Neuron (in vitro differentiated cells): ENCODE results near the gene NLRP8.
"Not testable (repeated sequence)": the region's sequence is repeated elsewhere in the genome, so short reads cannot be mapped to it uniquely, and the experiment has no call there.

Source experiments
- H2AFZ ChIP-seq: one replicate; pipeline ENCODE4 v1.6.1; 2013; ENCODE audit warnings: low read depth, mild to moderate bottlenecking, inconsistent platforms, low read length, moderate library complexity
- H3K27me3 ChIP-seq: one replicate; pipeline ENCODE4 v1.6.1; 2013; ENCODE audit warnings: low read length; ENCODE audit not compliant: insufficient read depth
- H3K36me3 ChIP-seq: one replicate; pipeline ENCODE4 v1.6.1; 2013; ENCODE audit warnings: low read length; ENCODE audit not compliant: insufficient read depth
- H3K4me1 ChIP-seq: one replicate; pipeline ENCODE4 v1.6.1; 2013; ENCODE audit warnings: low read length; ENCODE audit not compliant: insufficient read depth
- H3K4me3 ChIP-seq: 2 replicates; pipeline ENCODE4 v1.5.1; 2013; ENCODE audit warnings: mild to moderate bottlenecking, low read length, moderate library complexity
- H3K9me3 ChIP-seq: one replicate; pipeline ENCODE4 v1.6.1; 2013; ENCODE audit warnings: low read length

The NLRP8 gene

DNA sequence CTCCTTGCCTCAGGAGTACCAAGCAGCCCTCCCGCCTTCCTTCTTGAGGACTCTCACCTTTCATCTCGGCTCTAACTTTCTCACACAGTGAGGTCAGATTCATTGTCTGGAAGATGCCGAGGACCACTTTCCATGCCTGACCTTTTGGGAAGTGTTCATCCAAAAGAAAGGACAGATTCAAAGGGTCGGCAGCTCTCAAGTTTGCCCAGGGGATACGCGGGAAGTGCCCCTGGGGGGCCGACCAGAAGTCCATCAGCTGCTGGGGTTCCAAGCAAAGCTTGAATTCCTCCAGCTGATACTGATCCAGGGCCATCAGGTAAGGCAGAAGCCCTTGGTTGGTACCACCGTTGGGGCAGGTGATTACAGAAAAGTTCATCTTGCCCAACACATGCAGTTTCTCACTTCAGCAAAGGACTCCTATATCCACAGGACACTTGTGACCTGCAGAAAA lies 15.7 kb upstream of the NLRP8 start, which contains the start of gene NLRP13:
Gene NLRP13 (minus strand): TSS at position 401 of the 451 bp plus-strand sequence. CDS start 25 bp downstream, at position 376.
- no peak within 1 kb of the TSS for H2AFZ ChIP-seq
- no peaks in the 10 kb centered on the region for H3K36me3 ChIP-seq
- no peaks in the 10 kb centered on the region for H3K4me1 ChIP-seq
- no peaks in the 10 kb centered on the region for H3K9me3 ChIP-seq
- H3K27me3 ChIP-seq, result peaks cover 9% of the 10 kb centered on the region
- no peak within 1 kb of the TSS for H3K4me3 ChIP-seq

DNA sequence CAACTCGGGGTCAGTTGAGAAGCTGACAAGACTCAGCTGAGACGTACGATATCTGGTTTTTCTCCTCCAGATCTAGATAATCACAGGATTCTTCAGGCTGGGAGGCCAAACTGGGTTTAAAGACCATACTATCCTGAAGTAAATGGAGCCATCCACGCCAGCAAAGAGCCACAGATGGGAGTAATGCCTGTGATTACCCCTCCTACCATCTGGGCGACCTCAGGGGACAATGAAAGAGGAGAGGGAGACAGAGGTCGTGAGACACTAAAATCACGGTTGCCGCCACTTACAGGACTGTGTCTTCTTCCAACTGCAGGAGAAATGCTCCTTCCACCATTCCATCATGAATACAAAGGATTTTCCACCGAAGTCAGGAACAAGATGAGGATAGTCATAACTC lies 12.4 kb upstream of the NLRP8 start:
- H3K4me1 ChIP-seq, result no peaks in the 10 kb centered on the region
- no peak overlapping the region for H3K4me3 ChIP-seq
- H3K36me3 ChIP-seq, result no peaks in the 10 kb centered on the region
- H3K9me3 ChIP-seq, result no peaks in the 10 kb centered on the region
- H3K27me3 ChIP-seq, result peaks cover 14% of the 10 kb centered on the region
- no peak overlapping the region for H2AFZ ChIP-seq

DNA sequence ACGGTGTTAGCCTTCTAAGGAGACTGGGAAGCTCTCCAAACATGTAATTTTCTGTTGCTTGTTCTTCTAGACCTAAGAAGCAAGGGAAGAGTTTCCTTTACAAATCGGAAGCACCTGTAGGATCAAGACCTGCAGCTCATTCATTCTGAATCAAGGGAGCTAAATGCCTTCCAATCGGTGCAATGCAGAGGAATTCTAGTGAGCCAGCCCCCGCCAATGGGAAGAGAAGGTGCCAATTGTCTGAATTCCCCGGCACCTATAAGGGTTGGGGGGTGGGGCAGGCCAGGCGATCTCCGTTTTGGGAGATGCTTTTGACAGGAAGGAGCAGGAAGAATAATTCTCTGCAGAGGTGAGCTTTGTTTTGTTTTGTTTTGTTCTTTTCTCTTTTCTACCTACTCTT lies 8.4 kb upstream of the NLRP8 start:
- Histone ChIP-seq H3K4me1 (no peaks in the 10 kb centered on the region), H2AFZ (no peak overlapping the region), H3K4me3 (no peak overlapping the region), H3K9me3 (no peaks in the 10 kb centered on the region), H3K36me3 (no peaks in the 10 kb centered on the region), H3K27me3 (peaks cover 8% of the 10 kb centered on the region)

DNA sequence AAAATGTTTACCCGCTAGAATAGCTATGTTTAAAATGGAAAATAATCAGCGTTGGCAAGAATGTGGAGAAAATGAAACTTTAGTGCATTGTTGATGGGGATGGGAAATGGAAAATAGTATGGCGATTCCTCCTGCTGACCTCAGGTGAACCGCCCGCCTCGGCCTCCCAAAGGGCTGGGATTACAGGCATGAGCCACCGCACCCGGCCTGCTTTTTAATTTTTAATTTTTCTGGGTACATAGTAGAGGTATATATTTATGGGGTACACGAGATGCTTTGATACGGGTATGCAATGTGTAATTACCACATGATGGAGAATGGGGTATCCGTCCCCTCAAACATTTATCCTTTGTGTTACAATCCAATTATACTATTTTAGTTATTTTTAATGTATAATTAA lies 7.3 kb upstream of the NLRP8 start:
- no peaks in the 10 kb centered on the region for H3K36me3 ChIP-seq
- H3K4me3 ChIP-seq, result no peak overlapping the region
- peaks cover 6% of the 10 kb centered on the region for H3K27me3 ChIP-seq
- H3K9me3 ChIP-seq, result no peaks in the 10 kb centered on the region
- H2AFZ ChIP-seq, result no peak overlapping the region
- no peaks in the 10 kb centered on the region for H3K4me1 ChIP-seq

DNA sequence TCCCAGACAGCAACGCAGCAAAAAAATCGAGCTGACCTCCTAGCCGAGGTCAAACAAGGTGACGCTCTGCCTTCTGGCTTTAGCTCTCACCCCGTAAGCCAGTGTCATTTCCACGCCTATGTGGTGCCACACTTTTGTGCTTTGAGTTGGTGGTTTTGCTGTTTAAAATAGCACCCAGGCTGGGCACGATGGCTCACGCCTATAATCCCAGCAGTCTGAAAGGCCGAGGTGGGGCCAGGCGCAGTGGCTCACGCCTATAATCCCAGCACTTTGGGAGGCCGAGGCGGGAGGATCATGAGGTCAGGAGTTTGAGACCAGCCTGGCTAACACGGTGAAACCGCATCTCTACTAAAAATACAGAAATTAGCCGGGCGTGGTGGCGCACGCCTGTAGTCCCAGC lies 2.9 kb downstream of the NLRP8 start:
- not testable (repeated sequence) for H3K4me3 ChIP-seq, H3K27me3 ChIP-seq, H3K4me1 ChIP-seq, H2AFZ ChIP-seq, H3K36me3 ChIP-seq, H3K9me3 ChIP-seq

DNA sequence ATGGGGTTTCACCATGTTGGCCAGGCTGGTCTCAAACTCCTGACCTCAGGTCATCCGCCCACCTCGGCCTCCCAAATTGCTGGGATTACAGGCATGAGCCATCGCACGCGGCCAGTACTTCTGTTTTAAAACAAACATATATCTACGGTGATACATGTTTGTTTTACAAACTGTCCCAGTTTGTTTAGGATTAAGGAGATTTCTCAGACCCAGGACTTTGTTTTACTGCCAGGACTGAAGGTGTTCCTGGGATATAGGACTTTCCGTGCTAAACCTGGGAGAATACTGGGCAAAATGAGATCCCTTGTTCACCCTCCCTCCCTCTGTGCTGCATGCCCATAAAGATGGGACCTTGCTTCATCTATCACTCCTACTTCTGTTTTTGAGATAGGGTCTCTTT lies 8.8 kb downstream of the NLRP8 start:
- H3K4me3 ChIP-seq, result no peak overlapping the region
- H3K9me3 ChIP-seq, result no peaks in the 10 kb centered on the region
- no peaks in the 10 kb centered on the region for H3K4me1 ChIP-seq
- no peaks in the 10 kb centered on the region for H3K27me3 ChIP-seq
- no peak overlapping the region for H2AFZ ChIP-seq
- H3K36me3 ChIP-seq, result no peaks in the 10 kb centered on the region

DNA sequence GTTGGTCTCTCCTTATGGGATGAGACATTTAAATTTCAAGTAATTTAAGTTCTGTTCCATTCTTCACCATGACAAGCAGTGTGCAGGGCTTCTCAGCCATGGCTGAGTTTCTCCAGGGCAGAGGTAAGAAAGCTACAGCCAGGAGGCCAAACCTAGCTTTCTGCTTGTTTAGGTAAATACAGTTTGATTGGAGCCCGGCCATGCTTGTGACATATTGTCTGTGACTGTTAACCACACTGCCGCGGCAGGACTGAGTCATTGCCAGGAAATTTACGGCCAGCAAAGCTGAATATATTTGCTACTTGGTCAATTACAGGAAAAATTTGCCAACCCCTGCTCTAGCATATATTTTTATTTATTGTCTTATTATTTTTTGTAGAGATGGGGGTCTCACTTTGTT lies 10.7 kb downstream of the NLRP8 start:
- Histone ChIP-seq H3K36me3 (no peaks in the 10 kb centered on the region), H3K4me1 (no peaks in the 10 kb centered on the region), H3K9me3 (no peaks in the 10 kb centered on the region), H3K27me3 (no peaks in the 10 kb centered on the region), H2AFZ (no peak overlapping the region), H3K4me3 (no peak overlapping the region)

DNA sequence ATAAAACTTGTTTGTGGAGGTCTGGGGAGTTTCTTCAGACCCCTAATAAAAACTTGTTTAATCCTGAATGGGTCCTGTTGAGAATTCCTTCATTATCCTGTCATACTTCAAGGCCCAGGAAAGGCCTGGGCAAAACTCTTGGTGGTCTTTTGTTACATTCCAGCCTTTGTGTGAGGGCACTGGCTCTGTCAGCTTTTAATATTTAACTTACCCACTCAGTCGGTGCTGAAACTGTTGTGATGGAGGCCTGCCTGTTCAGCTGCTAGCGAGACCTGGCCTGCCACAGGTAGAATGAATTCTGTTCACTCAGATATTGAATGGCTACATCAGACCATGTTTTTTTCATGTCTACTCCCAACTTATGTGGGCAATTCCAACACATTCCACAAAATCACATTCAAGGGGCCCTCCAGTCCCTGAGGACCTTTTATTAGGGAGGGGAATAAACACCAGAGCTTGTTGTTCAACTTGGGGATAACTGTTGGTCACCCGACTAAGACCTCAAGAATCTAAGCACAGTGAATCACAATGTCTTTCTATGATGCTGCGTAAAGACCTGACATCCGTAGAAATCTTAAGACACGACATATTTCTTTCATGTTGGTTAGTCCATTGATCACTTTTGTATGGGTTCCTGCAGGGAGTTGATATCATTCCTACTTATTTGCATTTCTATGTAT lies 12.5 kb downstream of the NLRP8 start:
- Histone ChIP-seq H3K27me3 (no peaks in the 10 kb centered on the region), H3K4me1 (no peaks in the 10 kb centered on the region), H3K4me3 (no peak overlapping the region), H3K36me3 (no peaks in the 10 kb centered on the region), H2AFZ (no peak overlapping the region), H3K9me3 (no peaks in the 10 kb centered on the region)

DNA sequence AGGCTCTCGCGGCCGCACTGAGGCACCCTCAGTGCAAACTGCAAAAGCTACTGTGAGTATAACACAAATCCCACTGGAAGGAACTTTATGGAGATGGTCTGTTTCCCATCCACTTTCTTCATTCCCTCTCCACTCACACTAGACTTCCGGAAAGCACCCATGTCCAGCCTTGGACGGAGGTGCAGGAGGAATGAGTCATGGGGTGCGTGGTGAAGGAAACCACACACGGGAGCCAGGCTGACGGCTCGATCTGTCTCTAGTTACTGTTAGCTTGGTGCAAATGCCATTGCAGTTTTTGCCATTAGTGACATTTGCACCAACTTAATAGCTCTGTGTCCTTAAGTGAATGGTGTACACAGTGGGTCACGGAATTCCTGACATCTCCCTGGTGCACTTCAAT lies 14.6 kb downstream of the NLRP8 start:
- no peak overlapping the region for H2AFZ ChIP-seq
- H3K4me1 ChIP-seq, result no peaks in the 10 kb centered on the region
- no peaks in the 10 kb centered on the region for H3K27me3 ChIP-seq
- no peaks in the 10 kb centered on the region for H3K9me3 ChIP-seq
- H3K36me3 ChIP-seq, result no peaks in the 10 kb centered on the region
- no peak overlapping the region for H3K4me3 ChIP-seq

DNA sequence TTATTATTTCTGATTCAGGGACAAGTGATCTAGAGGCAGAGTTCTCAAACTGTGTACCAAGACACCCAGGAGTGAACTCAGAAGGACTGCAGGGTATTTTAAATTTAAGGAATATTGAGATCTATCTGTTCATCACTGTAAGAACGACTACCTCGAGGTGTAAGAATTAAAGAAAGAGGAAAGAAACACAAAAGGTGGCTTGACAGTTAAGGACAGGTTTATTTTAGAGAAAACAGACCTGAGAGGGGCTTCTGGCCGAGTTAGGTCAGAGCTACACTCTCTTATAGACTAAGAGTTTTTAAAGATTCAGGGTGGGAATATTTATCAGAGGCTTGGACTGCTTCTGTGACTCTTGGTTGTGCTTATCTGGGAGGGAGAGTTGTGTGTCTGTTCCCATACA lies 26.4 kb downstream of the NLRP8 start:
- H2AFZ ChIP-seq, result no peak overlapping the region
- peaks cover 2% of the 10 kb centered on the region for H3K27me3 ChIP-seq
- H3K9me3 ChIP-seq, result no peaks in the 10 kb centered on the region
- no peak overlapping the region for H3K4me3 ChIP-seq
- H3K36me3 ChIP-seq, result no peaks in the 10 kb centered on the region
- H3K4me1 ChIP-seq, result no peaks in the 10 kb centered on the region

DNA sequence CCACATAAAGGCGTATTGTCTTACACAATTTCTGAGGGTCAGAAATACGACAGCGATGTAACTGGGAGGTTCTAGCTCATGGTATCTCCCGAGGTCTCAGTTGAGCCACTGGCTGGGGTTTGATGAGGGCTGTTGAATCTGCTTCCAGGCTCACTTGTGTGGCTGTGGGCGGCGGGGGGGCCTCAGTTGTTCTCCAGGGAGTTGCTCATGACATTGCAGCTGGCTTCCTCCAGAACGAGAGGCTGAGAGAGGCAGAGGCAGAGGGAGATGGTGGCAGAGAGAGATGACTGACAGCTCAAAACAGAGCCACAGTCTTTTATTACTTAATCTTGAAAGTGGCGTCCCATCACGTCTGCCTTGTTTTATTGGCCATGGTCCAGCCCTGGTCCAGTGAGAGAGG lies 32.8 kb downstream of the NLRP8 start:
- Histone ChIP-seq H3K9me3 (no peaks in the 10 kb centered on the region), H3K4me1 (no peaks in the 10 kb centered on the region), H3K36me3 (no peaks in the 10 kb centered on the region), H3K4me3 (no peak overlapping the region), H3K27me3 (peaks cover under 1% of the 10 kb centered on the region), H2AFZ (no peak overlapping the region)

DNA sequence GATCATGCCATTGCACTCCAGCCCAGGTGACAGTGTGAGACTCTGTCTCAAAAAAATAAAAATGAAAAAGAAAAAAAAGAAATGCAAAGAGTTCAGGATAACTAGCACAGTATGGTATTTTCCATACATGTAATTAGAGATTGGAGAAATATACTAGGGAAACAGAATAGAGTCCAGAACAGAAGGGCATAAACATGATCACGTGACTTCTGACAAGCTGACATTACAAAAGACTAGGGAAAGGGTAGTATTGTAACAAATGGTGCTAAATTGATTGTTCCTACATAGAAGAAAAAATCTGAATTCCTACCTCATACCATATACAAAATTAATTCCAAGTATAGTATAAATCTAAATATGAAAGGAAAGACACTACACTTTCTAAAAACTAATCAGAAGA lies 37.6 kb downstream of the NLRP8 start:
- Histone ChIP-seq H3K27me3 (no peaks in the 10 kb centered on the region), H3K4me3 (no peak overlapping the region), H2AFZ (no peak overlapping the region), H3K4me1 (no peaks in the 10 kb centered on the region), H3K9me3 (no peaks in the 10 kb centered on the region), H3K36me3 (no peaks in the 10 kb centered on the region)

DNA sequence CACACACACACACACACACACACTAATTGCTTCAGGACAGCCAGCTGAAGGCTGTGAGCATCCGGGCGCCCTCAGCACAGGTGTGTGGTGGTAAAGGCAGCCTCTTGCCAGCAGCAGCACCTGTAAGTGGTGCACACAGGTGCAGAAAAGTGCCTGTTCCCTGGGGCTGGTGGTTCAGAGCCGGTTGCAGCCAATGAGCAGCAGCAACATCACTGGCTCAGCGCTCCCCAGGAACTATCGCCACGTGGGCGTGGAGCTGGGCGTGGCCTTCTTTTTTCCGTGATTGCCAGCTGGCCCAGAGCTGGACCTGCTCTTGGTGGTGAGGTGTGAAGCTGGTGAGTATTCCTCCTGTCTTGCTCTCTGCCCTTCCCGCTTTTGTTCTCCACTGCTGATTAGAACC lies 38.9 kb downstream of the NLRP8 start, which contains the start of gene NLRP5:
Gene NLRP5 (plus strand): TSS at position 289 of the 400 bp plus-strand sequence.
- Histone ChIP-seq H3K4me1 (no peaks in the 10 kb centered on the region), H3K9me3 (no peaks in the 10 kb centered on the region), H3K27me3 (no peaks in the 10 kb centered on the region), H3K4me3 (no peak within 1 kb of the TSS), H2AFZ (no peak within 1 kb of the TSS), H3K36me3 (no peaks in the 10 kb centered on the region)

DNA sequence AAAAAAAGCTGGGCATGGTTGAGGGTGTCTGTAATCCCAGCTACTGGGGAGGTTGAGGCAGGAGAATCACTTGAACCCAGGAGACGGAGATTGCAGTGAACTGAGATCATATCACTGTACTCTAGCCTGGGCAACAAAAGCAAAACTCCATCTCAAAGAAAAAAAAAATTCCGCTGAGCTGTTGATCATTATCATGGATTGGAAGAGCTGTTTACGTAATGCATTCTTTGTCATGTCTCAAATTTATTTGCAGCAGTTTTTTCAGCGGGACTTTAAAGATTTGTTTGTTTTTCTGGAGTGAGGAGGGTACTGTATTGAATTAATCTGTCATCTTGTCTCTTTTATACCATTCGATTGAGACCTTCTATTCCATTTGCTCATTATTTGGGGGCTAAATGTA lies 43.2 kb downstream of the NLRP8 start:
- H2AFZ ChIP-seq, result no peak overlapping the region
- no peaks in the 10 kb centered on the region for H3K27me3 ChIP-seq
- no peaks in the 10 kb centered on the region for H3K4me1 ChIP-seq
- H3K36me3 ChIP-seq, result no peaks in the 10 kb centered on the region
- no peaks in the 10 kb centered on the region for H3K9me3 ChIP-seq
- no peak overlapping the region for H3K4me3 ChIP-seq
